ENCODE data around the gene GRM1. TPM values are rescaled to one million over a fixed set of nuclear protein-coding genes. Genes with fewer than 3 reads are reported as not detected.

GRM1 gene
- total RNA-seq, 1 donor = under 0.01 TPM

DNA sequence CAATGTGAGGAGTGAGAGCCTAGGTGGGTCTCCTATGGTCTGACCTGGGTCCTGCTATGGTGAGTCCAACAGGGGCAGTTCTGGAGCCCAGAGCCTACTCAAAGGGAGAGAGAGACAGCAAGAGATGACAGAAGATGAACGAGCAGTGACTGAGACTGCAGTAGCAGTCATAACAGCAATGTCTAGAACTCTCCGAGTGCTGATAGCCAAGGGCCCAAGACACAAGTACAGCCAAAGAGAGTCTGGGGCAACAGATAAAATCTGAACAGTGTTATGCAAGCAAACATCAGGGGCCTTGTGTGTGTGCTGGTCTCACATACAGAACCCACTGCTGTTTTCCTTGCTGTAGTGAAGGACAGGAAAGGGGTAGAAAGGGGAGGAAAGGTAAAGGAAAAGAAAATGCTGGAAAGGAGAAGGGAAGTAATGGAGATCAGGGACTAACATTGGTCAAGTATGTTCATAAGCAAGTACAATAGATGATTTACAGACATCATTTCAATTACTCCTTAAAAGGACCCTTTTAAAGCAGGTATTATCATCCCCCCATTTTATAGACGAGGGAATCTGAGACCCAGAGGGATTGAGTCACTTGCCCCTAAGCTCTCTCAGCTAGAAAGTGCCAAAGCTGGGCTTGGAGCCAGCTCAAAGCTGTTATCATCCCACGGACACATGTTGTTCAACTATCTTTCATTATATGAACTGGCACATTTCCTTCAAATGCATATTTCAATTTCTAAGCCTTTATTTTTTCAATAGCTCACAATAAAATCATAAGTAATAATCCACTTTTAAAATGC is 332.5 kb downstream of the GRM1 start:
- DNase-seq (ENCODE audit: low read depth in 2 of 3, low spot score in 2 of 3) = peak in 2 of 3 donors; percentile 31 to 41

DNA sequence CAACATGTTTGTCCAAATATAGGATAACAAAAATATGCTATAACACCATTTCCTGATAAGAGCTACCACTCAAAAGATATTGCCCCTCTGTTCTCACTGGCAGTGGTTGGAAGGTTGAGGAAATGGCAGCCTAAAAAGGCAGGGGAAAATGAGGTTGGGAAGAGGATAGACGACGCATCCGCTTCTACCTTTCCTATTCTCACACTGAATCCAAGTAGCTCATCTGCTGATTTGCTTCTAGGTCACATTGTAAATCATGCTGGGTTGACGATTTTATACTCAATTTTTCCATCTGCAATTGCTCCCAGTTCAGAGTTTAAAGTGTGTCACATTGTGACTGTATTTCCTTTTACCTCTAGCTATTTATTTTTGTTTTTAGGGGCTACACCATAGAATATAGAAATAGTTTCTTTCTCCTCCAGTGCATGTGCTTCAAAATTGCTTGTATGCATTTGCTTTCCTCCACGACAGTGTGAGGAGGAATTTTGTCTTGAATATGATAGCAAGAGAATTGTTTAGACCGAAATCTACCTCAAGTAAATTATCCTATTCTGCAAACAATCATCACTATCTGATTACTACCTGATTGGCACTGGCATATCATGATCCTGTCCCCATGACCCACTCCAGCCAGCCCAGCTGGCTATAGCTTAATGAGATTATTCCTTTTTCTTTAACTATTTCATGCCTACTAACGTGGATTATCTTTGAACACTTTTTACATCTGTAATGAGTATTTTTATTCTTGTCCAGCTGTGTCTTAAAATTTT is 335.2 kb downstream of the GRM1 start:
- DNase-seq (ENCODE audit: low read depth in 2 of 3, low spot score in 2 of 3) = no peak

- DNase-seq (ENCODE audit: low read depth in 2 of 3, low spot score in 2 of 3) = no peak
Measured at GRCh38 chr6:146364816-146365594, 336.1 kb downstream of the GRM1 start.

GRCh38 chr6:146367061-146367460 is 338.2 kb downstream of the GRM1 start:
- DNase-seq (ENCODE audit: low read depth in 2 of 3, low spot score in 2 of 3) = no peak

DNA sequence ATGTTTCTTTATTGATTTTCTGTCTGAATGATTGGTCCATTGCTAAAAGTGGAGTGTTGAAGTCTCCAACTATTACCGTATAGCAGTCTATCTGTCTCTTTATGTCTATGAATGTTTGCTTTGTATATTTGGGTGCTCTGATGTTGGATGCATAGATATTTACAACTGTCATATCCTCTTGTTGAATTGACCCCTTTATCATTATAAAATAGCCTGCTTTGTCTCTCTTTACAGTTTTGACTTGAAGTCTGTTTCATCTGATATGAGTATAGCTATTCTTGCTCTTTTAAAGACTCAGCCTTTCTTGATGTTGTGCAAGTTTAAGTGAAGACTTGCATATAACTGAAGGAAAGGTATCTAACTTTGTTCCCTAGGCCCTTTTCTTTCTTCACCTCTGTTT is 341.0 kb downstream of the GRM1 start:
- no peak for DNase-seq (ENCODE audit: low read depth in 2 of 3, low spot score in 2 of 3)

GRCh38 chr6:146381486-146381885 is 352.6 kb downstream of the GRM1 start:
- no peak for DNase-seq (ENCODE audit: low read depth in 2 of 3, low spot score in 2 of 3)

DNA sequence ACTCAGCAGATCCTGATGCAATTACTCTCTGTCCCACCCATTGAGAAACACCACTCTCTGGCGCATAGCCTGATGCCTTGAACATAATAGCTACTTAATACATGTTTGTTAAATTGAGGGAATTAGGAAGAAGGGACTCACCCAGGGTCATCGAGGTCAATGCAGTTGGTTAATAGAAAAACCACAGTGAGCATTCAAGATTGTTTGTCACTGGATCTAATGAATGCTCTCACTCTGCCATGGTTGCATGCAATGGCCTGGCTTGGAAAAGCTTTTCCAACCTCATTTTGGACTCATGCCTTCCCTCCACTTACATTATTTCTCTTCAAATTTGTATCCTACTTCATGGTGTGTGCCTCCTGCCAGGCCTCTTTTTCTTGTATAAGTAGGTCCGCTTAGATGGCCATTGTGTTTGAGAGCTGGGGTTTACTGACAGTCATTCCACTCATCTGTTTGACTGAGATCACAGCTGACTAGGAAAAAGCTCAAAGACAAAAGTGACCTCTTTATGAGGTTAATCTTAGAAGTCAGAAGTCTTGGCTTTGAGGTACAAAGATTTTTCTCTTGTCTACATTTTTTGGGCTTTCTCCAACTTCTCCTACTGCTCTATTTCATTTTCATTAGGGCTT is 360.0 kb downstream of the GRM1 start:
- no peak for DNase-seq (ENCODE audit: low read depth in 2 of 3, low spot score in 2 of 3)

DNA sequence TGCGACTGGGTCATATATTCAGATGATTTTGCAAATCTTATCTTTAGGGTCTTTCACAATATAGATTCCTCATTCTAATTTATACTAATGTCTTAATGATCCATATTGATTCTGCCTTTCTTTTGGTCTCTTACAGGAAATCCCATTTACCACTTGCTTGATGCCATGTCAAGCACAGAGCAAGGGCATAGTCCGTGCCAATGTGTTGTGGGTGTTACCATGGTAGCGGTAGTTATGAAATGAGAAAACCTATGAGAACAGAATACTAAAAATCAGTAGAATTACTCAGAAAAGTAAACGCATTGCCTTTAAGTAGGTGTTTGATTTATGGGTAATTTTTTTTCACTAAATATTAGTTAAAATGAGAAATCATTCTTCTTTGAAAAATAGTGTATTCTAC is 360.9 kb downstream of the GRM1 start:
- DNase-seq (ENCODE audit: low read depth in 2 of 3, low spot score in 2 of 3) = no peak

GRCh38 chr6:146397638-146398037 is 368.8 kb downstream of the GRM1 start:
- DNase-seq (ENCODE audit: low read depth in 2 of 3, low spot score in 2 of 3) = no peak

- no peak for DNase-seq (ENCODE audit: low read depth in 2 of 3, low spot score in 2 of 3)
Measured at GRCh38 chr6:146402476-146402875, 373.6 kb downstream of the GRM1 start.

DNA sequence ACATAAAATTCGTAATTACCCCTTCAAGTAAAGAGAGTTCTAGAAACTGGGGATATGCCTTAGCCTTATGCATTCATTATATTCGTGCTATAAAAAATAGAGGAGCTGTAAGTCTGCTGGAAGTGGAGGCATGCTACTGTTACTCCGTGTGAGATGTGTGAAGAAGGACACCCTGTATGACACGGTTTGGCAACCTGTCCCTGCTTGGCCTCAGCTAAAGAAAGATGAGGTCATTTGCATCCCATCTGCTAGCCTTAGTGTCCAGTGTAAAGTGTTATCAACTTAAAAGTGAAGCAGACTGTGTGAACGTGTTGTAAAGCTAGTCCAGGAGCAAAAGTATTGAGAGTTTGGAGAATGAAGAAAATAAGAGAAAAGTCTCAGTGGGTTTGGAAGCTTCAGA is 379.7 kb downstream of the GRM1 start:
- DNase-seq (ENCODE audit: low read depth in 2 of 3, low spot score in 2 of 3) = no peak

DNA sequence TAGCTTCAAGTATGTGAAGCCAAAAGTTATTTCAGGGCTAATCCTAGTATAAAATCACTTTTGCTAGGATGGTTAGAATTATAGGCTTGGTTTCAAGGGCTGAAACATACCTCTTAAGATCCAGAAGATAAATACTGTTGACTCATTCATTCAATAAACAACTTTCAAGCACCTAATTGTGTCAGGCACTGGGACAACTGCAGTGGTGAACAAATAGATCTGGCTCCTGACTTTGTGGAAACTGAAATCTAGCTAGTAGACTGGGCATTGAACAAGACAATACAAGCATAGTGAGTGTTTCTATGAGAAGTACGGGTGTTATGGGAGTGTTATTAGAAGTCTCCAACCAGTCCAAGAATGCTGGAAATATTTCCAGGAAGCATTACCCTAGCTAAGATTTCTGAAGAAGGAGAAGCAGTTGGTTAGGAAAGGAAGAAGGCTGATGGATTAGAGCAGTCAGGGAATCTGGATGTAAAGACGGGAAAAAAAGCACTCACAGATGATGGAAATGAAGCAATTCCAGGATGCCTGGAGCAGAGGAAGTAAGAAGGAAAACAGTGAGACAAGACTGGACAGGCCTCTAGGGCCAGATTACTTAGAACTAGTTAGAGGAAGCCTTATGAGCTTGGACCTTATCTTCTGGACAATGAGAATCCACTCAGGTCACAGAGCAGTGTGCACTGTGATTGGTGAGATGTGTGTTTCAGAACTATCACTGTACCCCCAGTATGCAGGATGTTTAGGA is 382.2 kb downstream of the GRM1 start:
- DNase-seq (ENCODE audit: low read depth in 2 of 3, low spot score in 2 of 3) = no peak

DNA sequence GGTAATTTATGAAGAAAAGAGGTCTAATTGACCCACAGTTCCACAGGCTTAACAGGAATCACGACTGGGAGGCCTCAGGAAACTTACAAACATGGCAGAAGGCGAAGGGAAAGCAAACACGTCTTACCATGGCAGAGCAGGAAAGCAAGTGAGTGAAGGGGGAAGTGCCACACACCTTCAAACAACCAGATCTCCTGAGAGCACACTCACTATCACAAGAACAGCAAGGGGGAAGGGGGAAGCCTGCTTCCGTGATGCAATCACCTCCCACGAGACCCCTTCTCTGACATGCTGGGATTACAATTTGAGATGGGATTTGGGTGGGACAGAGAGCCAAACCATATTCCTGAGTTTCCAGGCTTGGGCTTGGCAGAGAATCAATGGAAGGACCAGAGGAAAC is 390.7 kb downstream of the GRM1 start:
- no peak for DNase-seq (ENCODE audit: low read depth in 2 of 3, low spot score in 2 of 3)

DNA sequence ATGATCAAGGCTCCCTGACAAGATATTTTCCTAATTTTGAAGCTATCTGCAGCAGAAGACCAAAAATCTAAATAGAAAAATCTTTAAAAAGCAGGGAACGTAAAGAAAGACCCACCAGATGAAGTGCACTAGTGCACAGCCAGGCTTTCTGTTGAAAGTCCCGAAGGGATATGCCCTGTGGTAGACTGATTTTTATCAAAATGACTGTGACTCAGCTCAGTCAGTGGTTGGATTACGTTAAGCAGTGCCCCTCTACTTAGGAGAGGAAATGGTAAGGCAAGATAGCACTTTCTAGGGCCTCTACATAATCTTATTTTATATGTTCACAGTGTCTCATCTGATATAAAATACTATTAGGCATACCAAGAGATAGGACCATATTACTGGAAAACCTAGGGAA is 391.4 kb downstream of the GRM1 start:
- DNase-seq (ENCODE audit: low read depth in 2 of 3, low spot score in 2 of 3) = no peak

- no peak for DNase-seq (ENCODE audit: low read depth in 2 of 3, low spot score in 2 of 3)
Measured at GRCh38 chr6:146422789-146423375, 394.0 kb downstream of the GRM1 start.

GRCh38 chr6:146423452-146423851 is 394.6 kb downstream of the GRM1 start:
- no peak for DNase-seq (ENCODE audit: low read depth in 2 of 3, low spot score in 2 of 3)

DNA sequence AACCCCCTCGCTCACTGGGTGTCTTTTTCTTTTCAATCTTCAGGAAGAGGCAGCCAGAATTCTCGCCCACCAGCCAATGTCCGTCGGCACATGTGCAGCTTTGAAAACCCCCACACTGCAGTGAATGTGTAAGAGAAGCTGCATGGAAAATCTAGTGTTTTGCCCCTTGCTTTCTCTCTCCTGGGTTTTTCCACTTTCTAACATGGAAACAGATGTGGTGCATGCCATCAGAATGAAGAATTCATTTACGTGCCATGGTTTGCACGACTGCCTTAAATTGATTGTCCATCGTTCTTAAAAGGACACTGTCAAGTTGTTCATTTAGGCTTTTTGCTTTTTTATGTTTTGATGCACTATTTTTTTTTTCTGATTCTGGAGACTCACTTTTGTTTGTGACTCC is 397.7 kb downstream of the GRM1 start:
- no peak for DNase-seq (ENCODE audit: low read depth in 2 of 3, low spot score in 2 of 3)

GRCh38 chr6:146429831-146430230 is 401.0 kb downstream of the GRM1 start:
- no peak for DNase-seq (ENCODE audit: low read depth in 2 of 3, low spot score in 2 of 3)

GRCh38 chr6:146433881-146434731 is 405.2 kb downstream of the GRM1 start:
- no peak for DNase-seq (ENCODE audit: low read depth in 2 of 3, low spot score in 2 of 3)
